ENCODE measurements around the gene INPP5D. TPM values are rescaled to one million over a fixed set of nuclear protein-coding genes. Genes with fewer than 3 reads are reported as not detected.

The INPP5D gene
- total and polyA plus RNA-seq, 2 of the 13 experiments (the other 11 are each of a cell fraction or from before 2014, with no cell fraction given): 16.7 to 18.0 TPM

DNA sequence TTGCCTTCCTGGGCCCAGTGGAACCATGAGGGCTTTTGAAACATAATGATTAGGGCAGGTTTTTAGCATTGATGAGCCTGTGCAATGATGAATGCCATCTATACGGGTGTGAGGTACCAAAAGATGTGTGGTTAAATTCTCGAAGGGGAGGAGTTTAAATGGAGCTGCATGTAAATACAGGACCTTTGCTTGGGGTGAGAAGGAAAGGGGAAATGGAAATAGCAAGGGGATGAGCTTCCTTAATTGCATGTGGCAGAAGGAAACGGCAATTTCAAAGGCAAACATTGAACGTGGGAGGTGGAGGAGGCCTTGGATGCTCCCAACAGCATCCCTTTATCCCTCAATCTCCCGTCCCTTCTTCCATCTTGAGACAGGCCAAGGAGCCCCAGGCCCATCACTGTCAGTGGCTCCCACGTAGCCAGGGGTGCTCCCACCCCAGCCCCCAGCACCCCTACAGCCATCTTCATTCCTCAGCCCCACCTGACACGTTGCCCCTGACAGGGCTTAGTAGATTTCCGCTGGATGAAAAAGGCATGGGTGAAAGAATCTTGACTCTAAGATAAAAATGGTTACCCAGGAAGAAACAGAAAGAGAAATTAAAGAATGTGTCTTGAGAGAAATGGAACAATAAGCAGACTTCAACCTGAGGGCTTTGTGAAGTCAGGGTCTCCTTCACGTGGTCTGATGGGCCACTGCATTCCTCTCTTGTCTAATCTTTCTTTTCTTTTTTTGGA, 32.5 kb downstream of the INPP5D start:
- DNase-seq (ENCODE audit: low spot score): no peak
- TF ChIP-seq ZBTB3 (CRISPR knock-in tag; IDR thresholded peaks at IDR 0.05; ENCODE audit: borderline replicate concordance, low read depth) (no peak), ZSCAN25 (CRISPR knock-in tag; IDR thresholded peaks at IDR 0.05) (no peak), ZSCAN21 (CRISPR knock-in tag; IDR thresholded peaks at IDR 0.05; ENCODE audit: borderline replicate concordance) (no peak), REST (IDR thresholded peaks at IDR 0.05; ENCODE audit: borderline replicate concordance in 1 of 2, low read depth in 1 of 2, low read length in 2 of 2) (no peak), TAF1 (CRISPR knock-in tag; IDR thresholded peaks at IDR 0.05) (no peak), ZNF749 (CRISPR knock-in tag; IDR thresholded peaks at IDR 0.05; ENCODE audit: borderline replicate concordance) (no peak), ARNT2 (CRISPR knock-in tag; IDR thresholded peaks at IDR 0.05; ENCODE audit: low read depth) (no peak), U2AF1 (optimal IDR thresholded peaks at IDR 0.05; ENCODE audit: low read depth, low read length) (no peak), PCBP2 (optimal IDR thresholded peaks at IDR 0.05; ENCODE audit: low read depth, low read length, poor library complexity, severe bottlenecking) (no peak), FOXA3 (CRISPR knock-in tag; IDR thresholded peaks at IDR 0.05) (no peak), ZNF766 (CRISPR knock-in tag; IDR thresholded peaks at IDR 0.05; ENCODE audit: borderline replicate concordance) (no peak), ZNF563 (CRISPR knock-in tag; IDR thresholded peaks at IDR 0.05) (no peak)
- no peak overlapping the region for H3K4me3 ChIP-seq (replicated peaks in 1 of 3; ENCODE audit: insufficient read depth in 1 of 3, low read depth in 2 of 3, low read length in 3 of 3)
- no peak overlapping the region for H3K4me2 ChIP-seq (ENCODE audit: low read depth, low read length)
- no peak overlapping the region for H3K9ac ChIP-seq (ENCODE audit: insufficient read depth, low read depth, low read length)
- no peak overlapping the region for H2AFZ ChIP-seq (ENCODE audit: low read length)
- no peak for ATAC-seq
- 87% methylated on average over 9 of the region's 9 CpGs for WGBS (ENCODE audit: low lambda C conversion rate)
- H3K4me1 ChIP-seq (ENCODE audit: insufficient read depth, low read length): no peaks in the 10 kb centered on the region
- peaks cover 1 to 12% of the 10 kb centered on the region in 2 experiments; a peak in 1 of 5 replicates for H3K36me3 ChIP-seq (replicated peaks in 1 of 2; ENCODE audit: control insufficient read depth in 1 of 2, insufficient read depth in 2 of 2, low read length in 2 of 2)
- CTCF ChIA-PET (ENCODE audit: low intra/inter-chr PET ratio, low total read pairs): no interaction called here
- H3K27me3 ChIP-seq (ENCODE audit: control insufficient read depth in 1 of 2, insufficient read depth in 2 of 2, low read length in 2 of 2): no peaks in the 10 kb centered on the region
- no TSS peak for BruUV-seq (replicated peaks)
- intact Hi-C loops (cut with micrococcal nuclease; ENCODE audit: unreplicated experiment) (no loop called here), in situ Hi-C loops (cut with HindIII; ENCODE audit: extremely low pct_ligation_motif_present, low pct_unique_long_range_greater_than_20kb) (no loop called here)
- no peaks in the 10 kb centered on the region for H3K9me3 ChIP-seq (ENCODE audit: low read length)
- H3K79me2 ChIP-seq (ENCODE audit: insufficient read depth, low read length): no peaks in the 10 kb centered on the region
- POLR2A ChIA-PET: interaction anchor here (1.1 kb wide), 1 partner anchor 32 kb away, joined by 3 read pairs; the partner anchor contains the start of gene INPP5D
- no peaks in the 10 kb centered on the region for H4K20me1 ChIP-seq (ENCODE audit: insufficient read depth, low read length)
- FAIRE-seq: no peak
- H3K27ac ChIP-seq (ENCODE audit: extremely low read length, insufficient read depth, low read length): no peak overlapping the region
